IPS-15b (cell line): ENCODE data around the gene RNF17.
"Not testable (repeated sequence)": the region's sequence is repeated elsewhere in the genome, so short reads cannot be mapped to it uniquely, and the experiment has no call there.

Experiments used
- H3K27me3 ChIP-seq: one replicate; pipeline ENCODE4 v1.6.1; 2013; ENCODE audit warnings: low read length; ENCODE audit not compliant: control insufficient read depth, insufficient read depth
- H3K36me3 ChIP-seq: one replicate; pipeline ENCODE4 v1.6.1; 2013; ENCODE audit warnings: low read length; ENCODE audit not compliant: control insufficient read depth, insufficient read depth
- H3K4me1 ChIP-seq: one replicate; pipeline ENCODE4 v1.6.1; 2013; ENCODE audit warnings: mild to moderate bottlenecking, low read length; ENCODE audit not compliant: control insufficient read depth, insufficient read depth
- H3K4me3 ChIP-seq: one replicate; pipeline ENCODE4 v1.5.1; 2013; ENCODE audit warnings: low read depth, low read length
- H3K9ac ChIP-seq: one replicate; pipeline ENCODE4 v1.6.1; 2013; ENCODE audit warnings: low read depth, mild to moderate bottlenecking, low read length
- H3K9me3 ChIP-seq: one replicate; pipeline ENCODE4 v1.6.1; 2013; ENCODE audit warnings: mild to moderate bottlenecking, low read length; ENCODE audit not compliant: control insufficient read depth, insufficient read depth

Gene RNF17

DNA sequence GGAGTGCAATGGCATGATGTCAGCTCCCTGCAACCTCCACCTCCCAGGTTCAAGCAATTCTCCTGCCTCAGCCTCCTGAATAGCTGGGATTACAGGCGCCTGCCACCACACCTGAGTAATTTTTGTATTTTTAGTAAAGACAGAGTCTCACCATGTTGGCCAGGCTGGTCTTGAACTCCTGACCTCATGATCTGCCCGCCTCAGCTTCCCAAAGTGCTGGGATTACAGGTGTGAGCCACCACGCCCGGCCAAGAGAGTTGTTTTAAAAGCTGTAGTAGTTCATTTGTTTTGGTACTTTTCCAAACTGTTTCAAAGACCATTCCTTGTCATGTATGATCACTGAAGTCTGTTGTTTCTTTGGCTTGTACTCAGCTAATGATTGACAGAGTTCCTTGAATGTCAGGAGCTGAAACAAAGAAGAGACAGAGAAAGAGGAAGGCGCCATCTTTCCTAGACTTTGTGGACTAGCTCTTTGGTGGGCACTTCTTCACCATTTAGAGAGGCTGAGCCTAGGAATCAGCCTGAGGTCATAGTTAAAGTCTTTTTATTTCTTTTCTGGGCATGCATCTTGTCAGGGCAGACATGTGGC is 59.2 kb downstream of the RNF17 start:
- H3K4me1 ChIP-seq, H3K9me3 ChIP-seq, H3K4me3 ChIP-seq, H3K36me3 ChIP-seq, H3K27me3 ChIP-seq, H3K9ac ChIP-seq: not testable (repeated sequence)

DNA sequence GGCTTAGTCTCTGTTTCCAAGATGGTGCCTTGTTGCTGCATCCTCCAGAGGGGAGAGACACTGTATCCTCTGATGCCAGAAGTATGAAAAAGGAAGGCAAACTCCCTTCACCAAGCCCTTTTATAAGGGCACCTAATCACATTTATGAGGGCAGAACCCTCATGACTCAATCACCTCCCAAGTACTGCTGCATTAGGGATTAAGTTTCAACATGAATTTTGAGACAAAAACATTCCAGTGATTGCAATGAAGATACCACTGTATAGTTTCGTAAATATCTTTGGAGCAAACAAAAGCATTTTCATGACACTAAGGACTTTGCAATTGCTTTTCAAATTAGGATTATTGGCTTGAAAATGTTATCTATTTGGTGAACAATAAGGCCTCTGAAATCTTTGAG is 63.8 kb downstream of the RNF17 start:
- Histone ChIP-seq H3K27me3 (no peaks in the 10 kb centered on the region), H3K36me3 (no peaks in the 10 kb centered on the region)

GRCh38 chr13:24834902-24835510 is 71.0 kb downstream of the RNF17 start:
- H3K36me3 ChIP-seq: no peaks in the 10 kb centered on the region
- H3K9ac ChIP-seq: no peak overlapping the region
- H3K9me3 ChIP-seq: no peaks in the 10 kb centered on the region
- H3K4me1 ChIP-seq: no peaks in the 10 kb centered on the region
- H3K27me3 ChIP-seq: no peaks in the 10 kb centered on the region
- no peak overlapping the region for H3K4me3 ChIP-seq

More for the DNA sequence above, 63.8 kb downstream of the RNF17 start:
- Histone ChIP-seq H3K9ac (no peak overlapping the region), H3K4me1 (no peaks in the 10 kb centered on the region), H3K9me3 (no peaks in the 10 kb centered on the region), H3K4me3 (no peak overlapping the region)

DNA sequence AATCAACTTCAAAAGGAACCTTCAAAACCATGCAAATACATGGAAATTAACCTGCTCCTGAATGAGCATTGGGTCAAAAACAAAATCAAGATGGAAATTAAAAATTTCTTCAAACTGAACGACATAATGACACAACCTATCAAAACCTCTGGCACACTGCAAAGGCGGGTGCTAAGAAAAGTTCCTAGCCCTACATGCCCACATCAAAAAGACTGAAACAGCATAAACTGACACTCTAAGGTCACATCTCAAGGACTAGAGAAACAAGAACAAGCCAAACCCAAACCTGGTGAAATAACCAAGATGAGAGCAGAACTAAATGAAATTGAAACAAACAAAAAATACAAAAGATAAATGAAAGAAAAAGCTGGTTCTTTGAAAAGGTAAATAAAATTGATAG is 73.6 kb downstream of the RNF17 start:
- not testable (repeated sequence) for H3K9ac ChIP-seq, H3K36me3 ChIP-seq, H3K9me3 ChIP-seq, H3K4me3 ChIP-seq, H3K27me3 ChIP-seq, H3K4me1 ChIP-seq

GRCh38 chr13:24842549-24843274 is 78.7 kb downstream of the RNF17 start:
- Histone ChIP-seq H3K9me3 (no peaks in the 10 kb centered on the region), H3K4me1 (no peaks in the 10 kb centered on the region), H3K36me3 (no peaks in the 10 kb centered on the region), H3K27me3 (no peaks in the 10 kb centered on the region), H3K9ac (no peak overlapping the region), H3K4me3 (no peak overlapping the region)

DNA sequence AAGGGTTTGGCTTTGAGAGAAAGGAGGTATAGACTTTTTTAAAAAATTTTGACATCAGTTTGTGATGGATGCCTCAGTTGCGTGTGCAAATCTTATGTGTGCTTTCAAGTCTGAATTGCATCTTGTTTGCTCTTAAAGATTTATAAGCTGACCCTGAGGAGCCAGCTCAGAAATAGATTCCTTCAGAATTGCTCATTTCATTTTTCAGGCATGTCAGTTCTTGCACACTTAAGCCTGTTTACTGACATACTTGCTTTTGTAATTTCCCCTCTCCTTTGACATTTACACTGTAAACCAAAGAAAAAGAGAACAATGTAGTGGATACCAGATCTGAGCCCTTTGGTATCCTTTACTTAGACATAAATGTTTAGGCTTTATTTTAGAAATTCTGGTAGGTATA is 87.6 kb downstream of the RNF17 start:
- Histone ChIP-seq H3K4me3 (no peak overlapping the region), H3K36me3 (no peaks in the 10 kb centered on the region), H3K9me3 (no peaks in the 10 kb centered on the region), H3K27me3 (no peaks in the 10 kb centered on the region), H3K9ac (no peak overlapping the region), H3K4me1 (no peaks in the 10 kb centered on the region)

DNA sequence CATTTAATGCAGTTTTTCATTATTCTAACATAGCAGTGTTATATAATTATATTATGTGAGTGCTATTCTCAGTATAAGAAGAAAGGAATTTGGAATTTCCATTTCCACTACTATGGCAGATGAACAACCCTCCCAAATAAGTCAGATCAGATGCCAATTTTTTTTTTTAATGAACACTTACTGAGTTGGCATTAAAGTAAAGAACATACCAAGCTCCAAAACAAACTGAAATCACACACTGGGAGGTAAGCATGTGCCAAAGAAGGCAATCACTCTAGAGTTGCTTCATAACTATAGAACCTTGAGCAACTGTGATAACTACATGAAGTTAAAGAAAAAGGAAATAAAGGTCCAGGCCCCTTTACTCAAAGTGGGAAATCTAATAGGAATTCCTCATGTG is 90.3 kb downstream of the RNF17 start:
- Histone ChIP-seq H3K9me3 (no peaks in the 10 kb centered on the region), H3K27me3 (no peaks in the 10 kb centered on the region), H3K4me1 (no peaks in the 10 kb centered on the region), H3K9ac (no peak overlapping the region), H3K4me3 (no peak overlapping the region), H3K36me3 (no peaks in the 10 kb centered on the region)

DNA sequence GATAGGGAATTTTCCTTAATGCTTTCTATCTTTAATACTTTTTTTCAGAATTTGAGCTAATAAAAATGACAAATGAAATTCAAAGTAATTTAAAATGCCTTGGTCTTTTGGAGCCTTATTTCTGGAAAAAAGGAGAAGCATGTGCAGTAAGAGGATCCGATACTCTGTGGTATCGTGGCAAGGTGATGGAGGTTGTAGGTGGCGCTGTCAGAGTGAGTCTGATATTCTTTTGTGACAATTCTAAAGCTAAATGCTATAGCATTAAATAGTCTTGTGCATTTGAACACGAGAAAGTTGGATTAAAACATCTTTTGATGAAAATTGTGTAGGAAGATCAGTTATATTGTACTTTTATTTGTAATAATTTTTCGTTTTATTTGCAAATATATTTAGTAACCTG is 95.0 kb downstream of the RNF17 start:
- Histone ChIP-seq H3K36me3 (no peaks in the 10 kb centered on the region), H3K4me1 (no peaks in the 10 kb centered on the region), H3K27me3 (no peaks in the 10 kb centered on the region), H3K4me3 (no peak overlapping the region), H3K9ac (no peak overlapping the region), H3K9me3 (no peaks in the 10 kb centered on the region)

DNA sequence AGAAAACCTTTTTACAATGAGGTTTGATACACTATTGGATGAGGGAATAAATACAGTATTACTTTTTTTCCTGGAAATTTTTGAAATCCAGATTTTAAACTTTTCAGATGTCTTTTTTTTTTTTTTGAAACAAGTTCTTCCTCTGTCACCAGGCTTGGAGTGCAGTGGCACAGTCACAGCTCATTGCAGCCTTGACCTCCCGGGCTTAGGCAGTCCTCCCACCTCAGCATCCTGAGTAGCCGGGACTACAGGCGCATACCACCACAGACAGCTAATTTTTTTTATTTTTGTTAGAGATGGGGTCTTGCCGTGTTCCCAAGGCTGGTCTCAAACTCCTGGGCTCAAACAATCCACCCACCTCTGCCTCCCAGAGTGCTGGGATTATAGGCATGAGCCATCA is 96.8 kb downstream of the RNF17 start:
- Histone ChIP-seq H3K4me3 (no peak overlapping the region), H3K4me1 (no peaks in the 10 kb centered on the region), H3K9me3 (no peaks in the 10 kb centered on the region), H3K9ac (no peak overlapping the region), H3K36me3 (no peaks in the 10 kb centered on the region), H3K27me3 (no peaks in the 10 kb centered on the region)

GRCh38 chr13:24861617-24862362 is 97.8 kb downstream of the RNF17 start:
- H3K9ac ChIP-seq: no peak overlapping the region
- no peaks in the 10 kb centered on the region for H3K27me3 ChIP-seq
- no peaks in the 10 kb centered on the region for H3K4me1 ChIP-seq
- no peak overlapping the region for H3K4me3 ChIP-seq
- no peaks in the 10 kb centered on the region for H3K9me3 ChIP-seq
- H3K36me3 ChIP-seq: no peaks in the 10 kb centered on the region

- Histone ChIP-seq H3K4me1 (no peaks in the 10 kb centered on the region), H3K27me3 (no peaks in the 10 kb centered on the region), H3K36me3 (no peaks in the 10 kb centered on the region), H3K9me3 (no peaks in the 10 kb centered on the region), H3K9ac (no peak overlapping the region), H3K4me3 (no peak overlapping the region)
Observed at GRCh38 chr13:24863748-24864540, 100.0 kb downstream of the RNF17 start.
